WTC11 (cell line): ENCODE data around the gene METRN. TPM values are rescaled to one million over a fixed set of nuclear protein-coding genes. Genes with fewer than 3 reads are reported as not detected.
A peak's percentile ranks its signal among the peaks of the same experiment; 100 is the strongest.

Experiments
- AR ChIP-seq: fragments of 250-450 bp; sonication (Bioruptor Pico); IDR thresholded peaks from 2 replicates; pipeline ENCODE4 v1.9.0; 2021; ENCODE audit warnings: mild to moderate bottlenecking
- ATF1 ChIP-seq: sonication (generic); formaldehyde crosslinking; IDR thresholded peaks from 2 replicates; pipeline ENCODE4 v1.8.1; 2023; ENCODE audit warnings: mild to moderate bottlenecking, moderate library complexity, missing genetic modification reagents
- CDX4 ChIP-seq: fragments of 250-450 bp; sonication (Bioruptor Pico); IDR thresholded peaks from 2 replicates; pipeline ENCODE4 v1.9.0; 2021; ENCODE audit warnings: moderate library complexity, mild to moderate bottlenecking, inconsistent platforms, borderline replicate concordance
- CREB1 ChIP-seq: sonication (generic); formaldehyde crosslinking; IDR thresholded peaks from 2 replicates; pipeline ENCODE4 v1.8.0; 2023; ENCODE audit warnings: mild to moderate bottlenecking, missing genetic modification reagents
- E2F4 ChIP-seq: sonication (generic); formaldehyde crosslinking; IDR thresholded peaks from 2 replicates; pipeline ENCODE4 v1.8.1; 2022; ENCODE audit warnings: low read depth, mild to moderate bottlenecking, moderate library complexity, missing genetic modification reagents, borderline replicate concordance
- E2F5 ChIP-seq: sonication (generic); formaldehyde crosslinking; IDR thresholded peaks from 2 replicates; pipeline ENCODE4 v1.8.1; 2022; ENCODE audit warnings: mild to moderate bottlenecking, moderate library complexity, missing genetic modification reagents
- FOXK1 ChIP-seq: sonication (generic); formaldehyde crosslinking; IDR thresholded peaks from 2 replicates; pipeline ENCODE4 v1.8.0; 2022; ENCODE audit warnings: mild to moderate bottlenecking, moderate library complexity, missing genetic modification reagents
- GTF2I ChIP-seq: fragments of 250-450 bp; sonication (Bioruptor Pico); conservative IDR thresholded peaks from 2 replicates; pipeline ENCODE4 v1.4.0; 2021; ENCODE audit warnings: mild to moderate bottlenecking
- HMGXB4 ChIP-seq: sonication (generic); formaldehyde crosslinking; IDR thresholded peaks from 2 replicates; pipeline ENCODE4 v1.8.1; 2023; ENCODE audit warnings: mild to moderate bottlenecking, moderate library complexity, missing genetic modification reagents
- IRF1 ChIP-seq: sonication (generic); formaldehyde crosslinking; IDR thresholded peaks from 2 replicates; pipeline ENCODE4 v1.8.0; 2023; ENCODE audit warnings: missing genetic modification reagents
- IRF2 ChIP-seq: sonication (generic); formaldehyde crosslinking; IDR thresholded peaks from 2 replicates; pipeline ENCODE4 v1.8.0; 2022; ENCODE audit warnings: low read depth, missing genetic modification reagents, borderline replicate concordance
- MLX ChIP-seq: sonication (generic); formaldehyde crosslinking; IDR thresholded peaks from 2 replicates; pipeline ENCODE4 v1.8.1; 2023; ENCODE audit warnings: mild to moderate bottlenecking, missing genetic modification reagents, moderate library complexity
- OVOL2 ChIP-seq: fragments of 250-450 bp; sonication (Bioruptor Pico); IDR thresholded peaks from 2 replicates; pipeline ENCODE4 v1.9.0; 2021; ENCODE audit warnings: mild to moderate bottlenecking, borderline replicate concordance
- PRRX2 ChIP-seq: fragments of 250-450 bp; sonication (Bioruptor Pico); IDR thresholded peaks from 2 replicates; pipeline ENCODE4 v1.8.0; 2021; ENCODE audit warnings: mild to moderate bottlenecking
- RELA ChIP-seq: sonication (generic); formaldehyde crosslinking; IDR thresholded peaks from 2 replicates; pipeline ENCODE4 v1.8.1; 2022; ENCODE audit warnings: missing genetic modification reagents, mild to moderate bottlenecking, borderline replicate concordance
- SP1 ChIP-seq: sonication (generic); formaldehyde crosslinking; conservative IDR thresholded peaks from 2 replicates; pipeline ENCODE4 v1.8.1; 2022; ENCODE audit warnings: missing genetic modification reagents
- TEAD4 ChIP-seq: sonication (generic); formaldehyde crosslinking; IDR thresholded peaks from 2 replicates; pipeline ENCODE4 v1.8.0; 2022; ENCODE audit warnings: mild to moderate bottlenecking, missing genetic modification reagents
- ZNF396 ChIP-seq: fragments of 250-450 bp; sonication (Bioruptor Pico); IDR thresholded peaks from 2 replicates; pipeline ENCODE4 v1.8.0; 2021; ENCODE audit warnings: mild to moderate bottlenecking, moderate library complexity, borderline replicate concordance
- ZNF416 ChIP-seq: fragments of 250-450 bp; sonication (Bioruptor Pico); IDR thresholded peaks from 2 replicates; pipeline ENCODE4 v1.9.0; 2021; ENCODE audit warnings: mild to moderate bottlenecking, inconsistent platforms
- ZNF425 ChIP-seq: fragments of 250-450 bp; sonication (Bioruptor Pico); conservative IDR thresholded peaks from 2 replicates; pipeline ENCODE4 v1.9.0; 2021; ENCODE audit warnings: mild to moderate bottlenecking
- ZNF532 ChIP-seq: fragments of 250-450 bp; sonication (Bioruptor Pico); IDR thresholded peaks from 2 replicates; pipeline ENCODE4 v1.9.0; 2021; ENCODE audit warnings: mild to moderate bottlenecking, borderline replicate concordance
- total RNA-seq: library from RNA; stranded (reverse); gene quantifications from 3 replicates; pipeline ENCODE4 v1.2.3, GENCODE V29; 2021

Gene METRN
- total RNA-seq, 1 experiment from 2014 or later, result 30.9 TPM

- TF ChIP-seq AR (CRISPR knock-in tag), result no peak
- TF ChIP-seq CREB1, result no peak
- TF ChIP-seq GTF2I, result no peak
- TF ChIP-seq TEAD4 (CRISPR knock-in tag), result peak; percentile 89; the same call in 1 of the 2 replicates
- peak; percentile 76; the same call in 1 of the 2 replicates for TF ChIP-seq HMGXB4 (CRISPR knock-in tag)
- no peak for TF ChIP-seq ZNF532 (CRISPR knock-in tag)
- peak; percentile 96 for TF ChIP-seq E2F5 (CRISPR knock-in tag)
- TF ChIP-seq IRF1, result peak; percentile 78; the same call in 1 of the 2 replicates
- no peak for TF ChIP-seq OVOL2 (CRISPR knock-in tag)
- TF ChIP-seq ZNF396 (CRISPR knock-in tag), result no peak
- TF ChIP-seq RELA (CRISPR knock-in tag), result peak; percentile 88
- TF ChIP-seq SP1 (CRISPR knock-in tag), result peak; percentile 76
- TF ChIP-seq CDX4, result no peak
- TF ChIP-seq FOXK1 (CRISPR knock-in tag), result peak; percentile 86
- TF ChIP-seq MLX, result peak; percentile 91; the same call in 1 of the 2 replicates
- no peak for TF ChIP-seq ZNF425
- TF ChIP-seq ZNF416, result no peak
- peak; percentile 84; the same call in 1 of the 2 replicates for TF ChIP-seq ATF1
- TF ChIP-seq PRRX2, result no peak
- 0 out of 2 replicates have a peak, but pooled peaks have one; percentile 75 for TF ChIP-seq IRF2 (CRISPR knock-in tag)
- TF ChIP-seq E2F4 (CRISPR knock-in tag), result peak; percentile 91
Observed at GRCh38 chr16:700684-701584, 14.0 kb upstream of the METRN start (continued).
